Esophagus squamous epithelium (tissue), 5 donors: ENCODE measurements around the gene GRAMD2A. TPM values are rescaled to one million over a fixed set of nuclear protein-coding genes. Genes with fewer than 3 reads are reported as not detected.

Experiments used
- DNase-seq: peaks from one replicate; lab custom pipeline; 2025; lab: John Stamatoyannopoulos, UW
- H3K27ac ChIP-seq, 4 donors: fragments of 200-600 bp; sonication (generic); one replicate each; pipeline ENCODE4 v1.5.1; 2016 to 2019; ENCODE audit warnings: mild to moderate bottlenecking in 1 of 4
- H3K27me3 ChIP-seq, 4 donors: fragments of 200-600 bp; sonication (generic); 1 replicate in 3 of 4; 2 replicates in 1 of 4; pipeline versions ENCODE4 v1.5.1 to v1.6.0; 2017 to 2021; ENCODE audit warnings: antibody characterized with exemption in 1 of 4
- H3K36me3 ChIP-seq, 3 donors: fragments of 200-600 bp; sonication (generic); one replicate each; pipeline ENCODE4 v1.5.1; 2016 to 2019
- H3K4me1 ChIP-seq, 3 donors: fragments of 200-600 bp; sonication (generic); one replicate each; pipeline ENCODE4 v1.5.1; 2017 to 2019
- H3K4me3 ChIP-seq, 4 donors: fragments of 200-600 bp; sonication (generic); 1 replicate in 3 of 4; 2 replicates in 1 of 4; pipeline ENCODE4 v1.5.1; 2016 to 2019; ENCODE audit warnings: mild to moderate bottlenecking in 2 of 4, moderate library complexity in 1 of 4
- H3K9me3 ChIP-seq, 3 donors: fragments of 200-600 bp; sonication (generic); one replicate each; pipeline ENCODE4 v1.5.1; 2016 to 2019
- CTCF ChIP-seq, 6 experiments: fragments of 450-650 bp in 4 of 6; fragments of 200-600 bp in 2 of 6; sonication (generic) in 2 of 6; IDR thresholded peaks; one replicate each; pipeline ENCODE4 v1.5.1; 2016 to 2019; ENCODE audit warnings: antibody characterized with exemption in 6 of 6, mild to moderate bottlenecking in 4 of 6, moderate library complexity in 4 of 6
- POLR2A ChIP-seq, 4 donors: fragments of 450-650 bp; IDR thresholded peaks; one replicate each; pipeline ENCODE4 v1.6.1; 2017; ENCODE audit warnings: antibody characterized with exemption in 4 of 4, mild to moderate bottlenecking in 4 of 4, moderate library complexity in 3 of 4
- WGBS, 2 donors: methylation state at CpG; one replicate each; pipeline ENCODE4 v1.1.5; 2018; 5-methylcytosine and 5-hydroxymethylcytosine counted together
- intact Hi-C: fragments of 100-400 bp; cut with DNase I; formaldehyde crosslinking; loops from one replicate; pipeline ENCODE4 v1.15.0; 2022
- total RNA-seq, 4 donors: library from RNA; depleted of rRNA; stranded (reverse); fragments of >200 nt; gene quantifications; one replicate each; pipeline ENCODE4 v1.1.0, GENCODE V29; 2016
- donor health status: DM: yes; HTN: yes; CAD: no.

GRAMD2A gene
- total RNA-seq, 4 donors from 2014 or later = 1.2 to 8.0 (median 3.7) TPM

DNA sequence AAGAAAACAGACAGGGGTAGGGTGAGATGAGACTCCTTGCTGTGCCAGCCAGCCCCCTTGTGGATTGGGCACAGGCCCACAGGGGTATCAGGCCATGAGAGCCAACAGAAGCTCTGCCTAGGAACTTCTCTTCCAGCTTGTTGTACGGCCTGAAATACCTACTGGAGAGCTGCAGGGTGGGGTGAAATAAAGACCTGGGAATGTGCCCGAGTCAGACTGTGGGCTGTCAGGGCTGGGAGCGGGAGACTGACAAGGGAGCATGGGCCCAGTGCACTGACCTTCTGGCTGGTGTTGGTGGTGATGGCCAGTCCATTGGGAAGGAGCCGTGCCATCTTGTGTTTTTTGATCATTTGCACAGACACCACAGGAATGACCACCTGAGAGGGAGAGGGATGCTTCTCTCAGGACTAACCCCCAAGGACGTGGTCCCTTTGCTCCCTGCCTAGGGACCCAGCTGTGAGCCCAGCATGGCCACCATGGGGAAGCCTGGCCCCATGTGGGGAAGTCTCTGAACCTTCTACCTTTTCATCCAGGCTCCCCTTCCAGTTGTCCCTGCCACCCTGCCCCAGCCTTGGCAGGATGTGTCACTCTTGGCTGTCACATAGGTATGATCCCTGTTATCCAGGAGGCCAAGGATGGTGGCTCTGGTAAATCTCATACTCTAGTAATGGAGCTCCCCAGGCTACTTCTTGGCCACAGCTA, 30.7 kb downstream of the GRAMD2A start:
- H3K27ac ChIP-seq = no peak overlapping the region
- intact Hi-C loops = no loop called here
- H3K27me3 ChIP-seq = no peaks in the 10 kb centered on the region
- no peaks in the 10 kb centered on the region for H3K36me3 ChIP-seq
- no peaks in the 10 kb centered on the region for H3K4me1 ChIP-seq
- 92 to 100% methylated on average over 2 to 4 of the region's 5 CpGs for WGBS, 2 donors
- H3K4me3 ChIP-seq = no peak overlapping the region
- TF ChIP-seq CTCF (IDR thresholded peaks at IDR 0.05) (no peak), POLR2A (IDR thresholded peaks at IDR 0.05) (no peak)
- no peak for DNase-seq
- H3K9me3 ChIP-seq = no peaks in the 10 kb centered on the region

DNA sequence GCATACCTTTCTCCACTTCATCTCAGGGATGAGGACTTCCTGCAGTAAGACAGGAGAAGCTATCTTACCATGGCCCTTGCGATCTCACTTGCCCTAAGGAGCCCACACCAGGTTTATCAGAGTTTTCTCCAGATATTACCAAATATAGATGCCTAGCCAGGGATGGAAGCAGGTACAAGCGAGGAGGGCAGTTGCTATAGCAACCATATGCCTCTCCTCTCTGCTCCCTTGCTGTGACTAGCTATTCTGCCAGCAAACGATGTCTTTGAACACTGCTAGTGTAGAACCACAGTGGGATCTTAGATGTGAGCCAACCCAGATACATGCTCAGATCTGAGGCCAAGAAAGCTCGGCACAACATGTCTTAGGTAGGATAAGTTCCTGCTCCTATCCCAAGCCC, 33.9 kb downstream of the GRAMD2A start:
- intact Hi-C loops = no loop called here
- no peak for DNase-seq
- H3K27ac ChIP-seq = no peak overlapping the region
- H3K36me3 ChIP-seq = no peaks in the 10 kb centered on the region
- H3K27me3 ChIP-seq = no peaks in the 10 kb centered on the region
- no peaks in the 10 kb centered on the region for H3K9me3 ChIP-seq
- H3K4me3 ChIP-seq = no peak overlapping the region
- TF ChIP-seq CTCF (IDR thresholded peaks at IDR 0.05) = no peak
- no peak for TF ChIP-seq POLR2A (IDR thresholded peaks at IDR 0.05)
- no peaks in the 10 kb centered on the region for H3K4me1 ChIP-seq
- 78 to 80% methylated on average over 2 to 3 of the region's 4 CpGs for WGBS, 2 donors

- WGBS, 2 donors = 79 to 90% methylated on average over 2 of the region's 5 CpGs
- no peaks in the 10 kb centered on the region for H3K9me3 ChIP-seq
- no peaks in the 10 kb centered on the region for H3K36me3 ChIP-seq
- H3K4me3 ChIP-seq = no peak overlapping the region
- no peak for DNase-seq
- no peaks in the 10 kb centered on the region for H3K27me3 ChIP-seq
- H3K27ac ChIP-seq = no peak overlapping the region
- H3K4me1 ChIP-seq = no peaks in the 10 kb centered on the region
- no peak for TF ChIP-seq CTCF (IDR thresholded peaks at IDR 0.05)
- TF ChIP-seq POLR2A (IDR thresholded peaks at IDR 0.05) = no peak
- intact Hi-C loops = no loop called here
Observed at GRCh38 chr15:72162569-72162968, 35.0 kb downstream of the GRAMD2A start.

DNA sequence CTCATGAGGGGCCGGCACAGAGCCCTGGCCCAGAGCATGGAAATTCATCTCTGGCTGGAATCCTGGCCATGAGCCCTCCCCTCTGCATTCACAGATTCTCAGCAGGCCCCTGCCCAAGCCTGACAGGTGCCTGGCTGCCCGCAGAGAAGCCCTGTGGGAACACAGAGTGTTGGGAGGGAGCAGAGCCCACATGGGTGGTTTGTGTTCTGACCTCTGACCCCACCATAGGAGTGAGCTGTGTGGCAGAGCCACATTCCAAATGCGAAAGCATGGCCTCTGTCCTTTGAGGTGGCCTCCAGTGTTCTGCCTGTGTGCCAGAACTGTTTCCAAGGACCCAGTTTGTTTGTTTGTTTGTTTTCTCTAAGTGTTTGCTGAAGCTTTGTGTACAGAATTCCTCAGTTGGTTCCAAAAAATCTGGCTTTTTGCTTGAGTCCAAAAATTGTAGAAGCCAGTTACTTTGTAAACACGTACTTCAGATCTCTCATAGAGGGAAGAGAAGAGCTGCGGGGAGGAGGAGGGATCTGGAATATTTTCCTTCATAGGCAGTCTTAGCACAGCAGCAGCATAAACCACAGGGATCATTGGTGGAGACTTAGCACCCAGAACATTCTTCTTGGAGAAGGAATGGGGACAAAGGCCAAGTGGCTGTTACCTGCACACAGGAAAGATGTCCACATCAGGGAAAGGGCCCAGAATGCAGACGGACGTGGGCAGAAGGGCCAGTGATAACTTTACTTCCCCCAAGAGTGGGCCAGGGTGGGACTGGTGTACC, 36.0 kb downstream of the GRAMD2A start:
- H3K27ac ChIP-seq = no peak overlapping the region
- H3K4me3 ChIP-seq = no peak overlapping the region
- H3K4me1 ChIP-seq = no peaks in the 10 kb centered on the region
- TF ChIP-seq CTCF (IDR thresholded peaks at IDR 0.05) (no peak), POLR2A (IDR thresholded peaks at IDR 0.05) (no peak)
- WGBS, 2 donors = 79 to 92% methylated on average over 6 of the region's 7 CpGs
- DNase-seq = no peak
- no peaks in the 10 kb centered on the region for H3K27me3 ChIP-seq
- no peaks in the 10 kb centered on the region for H3K9me3 ChIP-seq
- H3K36me3 ChIP-seq = no peaks in the 10 kb centered on the region
- intact Hi-C loops = no loop called here

DNA sequence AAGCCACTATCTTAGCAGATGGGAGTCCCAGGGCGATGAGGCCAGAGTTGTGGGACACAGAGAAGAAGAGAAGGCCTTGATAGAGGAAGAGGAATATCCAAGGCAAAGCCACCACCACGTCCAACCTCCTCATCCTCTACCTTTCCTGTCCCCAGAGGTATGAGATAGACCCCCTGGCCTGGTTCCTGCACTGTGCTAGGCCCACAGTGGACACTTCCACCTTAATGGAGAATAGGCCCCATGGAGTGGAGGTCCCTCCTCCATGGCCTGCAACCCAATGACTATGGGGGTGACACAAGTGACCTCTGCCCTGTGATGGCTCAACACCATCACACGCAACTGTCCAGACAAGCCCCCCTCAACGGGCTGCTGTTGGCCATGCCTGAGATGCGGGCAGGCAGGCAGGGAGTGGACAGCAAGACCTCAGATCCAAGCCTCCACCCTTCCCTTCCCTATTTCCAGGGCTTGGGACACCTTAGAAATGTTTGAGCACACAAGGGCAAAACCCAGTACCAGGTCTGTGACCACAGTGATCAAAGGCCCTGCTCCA, 36.8 kb downstream of the GRAMD2A start:
- Histone ChIP-seq H3K4me3 (no peak overlapping the region), H3K27me3 (no peaks in the 10 kb centered on the region), H3K36me3 (no peaks in the 10 kb centered on the region), H3K9me3 (no peaks in the 10 kb centered on the region), H3K4me1 (peaks cover 0 to 7% (median 5%) of the 10 kb centered on the region in 3 donors), H3K27ac (no peak overlapping the region)
- WGBS, 2 donors = 67 to 81% methylated on average over 1 to 2 of the region's 5 CpGs
- no peak for TF ChIP-seq CTCF (IDR thresholded peaks at IDR 0.05)
- no peak for TF ChIP-seq POLR2A (IDR thresholded peaks at IDR 0.05)
- intact Hi-C loops = no loop called here
- DNase-seq = no peak
